ENCODE measurements around the gene SPTBN4. TPM values are rescaled to one million over a fixed set of nuclear protein-coding genes. Genes with fewer than 3 reads are reported as not detected.

Gene SPTBN4
- total and polyA plus RNA-seq, 10 of the 15 experiments (the other 5 are each of a cell fraction or from before 2014, with no cell fraction given), result 0.04 to 1.1 (median 0.34) TPM; not detected in 1

- Histone ChIP-seq H3K4me3 (no peak overlapping the region), H3K79me2 (ENCODE audit: control insufficient read depth, insufficient read depth, low read length) (no peaks in the 10 kb centered on the region), H2AFZ (ENCODE audit: control insufficient read depth, low read depth, low read length) (no peak overlapping the region), H3K9ac (ENCODE audit: control insufficient read depth, insufficient read depth, low read length) (no peak overlapping the region), H3K27ac (ENCODE audit: control insufficient read depth, insufficient read depth) (no peak overlapping the region), H4K20me1 (ENCODE audit: control insufficient read depth, insufficient read depth) (no peaks in the 10 kb centered on the region), H3K4me1 (ENCODE audit: control insufficient read depth, insufficient read depth, low read length) (peaks cover 11% of the 10 kb centered on the region), H3K9me3 (replicated peaks; ENCODE audit: control insufficient read depth, insufficient read depth, low read length) (no peaks in the 10 kb centered on the region), H3K27me3 (replicated peaks in 1 of 2; ENCODE audit: control insufficient read depth in 2 of 2, insufficient read depth in 2 of 2, low read length in 1 of 2) (peaks cover 11 to 14% of the 10 kb centered on the region in 2 experiments), H3K4me2 (ENCODE audit: control insufficient read depth, insufficient read depth) (no peak overlapping the region), H3K36me3 (ENCODE audit: control insufficient read depth in 2 of 2, insufficient read depth in 2 of 2, low read length in 1 of 2) (no peaks in the 10 kb centered on the region)
- WGBS (ENCODE audit: insufficient coverage, insufficient replicate concordance, low lambda C conversion rate, missing lambda C conversion rate), result 11% methylated on average over 15 of the region's 15 CpGs
- ChIA-PET CTCF (interaction anchor here (0.6 to 4.7 kb wide), 13 partner anchors 20 to 301 kb away, joined by 3 to 24 read pairs (median 6); no protein-coding TSS in a partner anchor), RAD21 (ENCODE audit: unreplicated experiment) (interaction anchor here (0.7 to 1.5 kb wide), 3 partner anchors 50 to 135 kb away, joined by 3 to 7 read pairs (median 4); no protein-coding TSS in a partner anchor), SMC1A (ENCODE audit: uncharacterized antibody, unreplicated experiment) (interaction anchor here (0.7 to 1.1 kb wide), 2 partner anchors 35 to 294 kb away, joined by 3 to 5 read pairs; no protein-coding TSS in a partner anchor), POLR2A (no interaction called here)
- no peak for FAIRE-seq
- no TSS peak for BruUV-seq (replicated peaks)
- intact Hi-C loops (cut with micrococcal nuclease; ENCODE audit: unreplicated experiment), result loop anchor here (1.0 to 2.0 kb wide), 4 partner anchors 50 to 294 kb away; partner anchors contain the start of gene BLVRB
- TF ChIP-seq NR2C1 (IDR thresholded peaks at IDR 0.05) (no peak), SRF (IDR thresholded peaks at IDR 0.05; ENCODE audit: low read depth in 2 of 2, low read length in 2 of 2) (no peak), SREBF2 (IDR thresholded peaks at IDR 0.05; ENCODE audit: low read length) (no peak), CREM (IDR thresholded peaks at IDR 0.05; ENCODE audit: low read depth) (no peak), RBBP5 (conservative IDR thresholded peaks at IDR 0.05) (no peak), ZNF384 (IDR thresholded peaks at IDR 0.05; ENCODE audit: borderline replicate concordance, low read depth, low read length) (no peak), MEF2B (IDR thresholded peaks at IDR 0.05; ENCODE audit: partially characterized antibody, poor library complexity, severe bottlenecking) (no peak), PRDM15 (CRISPR knock-in tag; IDR thresholded peaks at IDR 0.05) (no peak), HDGF (IDR thresholded peaks at IDR 0.05) (no peak)
- ATAC-seq, result no peak
- DNase-seq (ENCODE audit: low read depth, low spot score), result no peak
- in situ Hi-C loops (cut with MboI), result no loop called here
These were observed 132.1 kb downstream of the SPTBN4 start for GRCh38 chr19:40598918-40599307.
